Measurements from ENCODE around the gene MIB2.
"Not testable (repeated sequence)": the region's sequence is repeated elsewhere in the genome, so short reads cannot be mapped to it uniquely, and the experiment has no call there.

The MIB2 gene

GRCh38 chr1:1664318-1664717 is 49.0 kb downstream of the MIB2 start:
- H3K36me3 ChIP-seq (ENCODE audit: control insufficient read depth, insufficient read depth, low read length), result peaks cover 10% of the 10 kb centered on the region
- DNase-seq (ENCODE audit: low read depth, low spot score); H3K9me3 ChIP-seq (ENCODE audit: control insufficient read depth, insufficient read depth, low read length); H3K4me1 ChIP-seq (ENCODE audit: control insufficient read depth, insufficient read depth, low read length); H3K27ac ChIP-seq (ENCODE audit: low read length); H3K4me3 ChIP-seq (ENCODE audit: low read length); H3K27me3 ChIP-seq (ENCODE audit: control insufficient read depth, insufficient read depth, low read length): not testable (repeated sequence)
- WGBS (ENCODE audit: insufficient coverage, insufficient read length), result no CpG with 5 or more reads among the region's 11 CpGs

DNA sequence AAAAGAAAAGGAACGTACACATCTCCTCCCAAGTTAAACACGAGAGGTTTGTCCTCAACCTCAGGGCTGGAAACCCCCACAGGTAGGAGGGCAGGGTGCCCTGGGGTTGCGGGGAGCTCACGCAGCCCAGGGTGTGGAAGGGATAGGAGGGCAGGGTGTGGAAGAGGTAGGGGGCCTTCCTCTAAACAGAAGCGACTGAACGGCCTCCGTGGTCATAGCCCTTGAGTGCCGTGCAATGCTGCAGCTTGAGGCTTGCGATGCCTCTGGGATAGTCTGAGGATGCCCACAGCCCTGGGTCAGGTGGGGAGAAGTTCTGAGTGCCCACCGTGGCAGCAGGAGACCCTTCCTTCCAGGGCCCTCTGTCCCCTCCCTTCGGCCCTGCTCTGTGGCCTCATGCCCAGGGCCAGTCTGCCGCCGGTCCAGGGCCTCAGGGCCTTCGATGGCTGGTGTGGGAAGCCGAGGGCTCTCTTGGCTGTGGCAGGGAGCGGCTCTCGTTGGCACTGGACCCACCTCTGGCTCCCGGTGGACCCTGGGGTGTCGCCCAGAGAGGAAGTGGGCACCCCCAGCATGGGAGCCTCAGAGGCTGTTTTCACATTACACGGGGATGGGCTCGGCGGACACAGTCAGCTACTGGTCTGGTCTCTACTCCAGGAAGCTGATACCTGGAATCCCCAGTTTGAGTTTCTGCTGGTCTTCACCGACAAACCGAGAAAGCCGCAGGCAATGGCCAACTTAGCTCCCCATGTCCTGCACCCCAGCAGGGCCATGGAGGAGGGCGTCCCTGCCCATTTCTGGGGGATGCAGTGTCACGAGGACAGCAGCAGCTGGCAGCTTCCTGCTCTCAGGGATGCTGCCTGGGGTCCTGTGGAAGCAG is 49.9 kb downstream of the MIB2 start:
- Histone ChIP-seq H3K4me1 (ENCODE audit: control insufficient read depth, insufficient read depth, low read length) (no peaks in the 10 kb centered on the region), H3K27ac (ENCODE audit: low read length) (no peak overlapping the region), H3K4me3 (ENCODE audit: low read length) (no peak overlapping the region), H3K27me3 (ENCODE audit: control insufficient read depth, insufficient read depth, low read length) (no peaks in the 10 kb centered on the region), H3K36me3 (ENCODE audit: control insufficient read depth, insufficient read depth, low read length) (peaks cover 18% of the 10 kb centered on the region), H3K9me3 (ENCODE audit: control insufficient read depth, insufficient read depth, low read length) (no peaks in the 10 kb centered on the region)
- no peak for DNase-seq (ENCODE audit: low read depth, low spot score)
- no CpG with 5 or more reads among the region's 27 CpGs for WGBS (ENCODE audit: insufficient coverage, insufficient read length)

- H3K9me3 ChIP-seq (ENCODE audit: control insufficient read depth, insufficient read depth, low read length), result no peaks in the 10 kb centered on the region
- H3K4me1 ChIP-seq (ENCODE audit: control insufficient read depth, insufficient read depth, low read length), result no peaks in the 10 kb centered on the region
- no peak for DNase-seq (ENCODE audit: low read depth, low spot score)
- peaks cover 18% of the 10 kb centered on the region for H3K36me3 ChIP-seq (ENCODE audit: control insufficient read depth, insufficient read depth, low read length)
- no CpG with 5 or more reads among the region's 25 CpGs for whole genome bisulfite sequencing (ENCODE audit: insufficient coverage, insufficient read length)
- H3K4me3 ChIP-seq (ENCODE audit: low read length), result no peak overlapping the region
- H3K27ac ChIP-seq (ENCODE audit: low read length), result no peak overlapping the region
- no peaks in the 10 kb centered on the region for H3K27me3 ChIP-seq (ENCODE audit: control insufficient read depth, insufficient read depth, low read length)
Measured at GRCh38 chr1:1665815-1666251, 50.5 kb downstream of the MIB2 start.

- Histone ChIP-seq H3K4me3 (ENCODE audit: low read length) (no peak overlapping the region), H3K27me3 (ENCODE audit: control insufficient read depth, insufficient read depth, low read length) (no peaks in the 10 kb centered on the region), H3K27ac (ENCODE audit: low read length) (no peak overlapping the region), H3K36me3 (ENCODE audit: control insufficient read depth, insufficient read depth, low read length) (peaks cover 18% of the 10 kb centered on the region), H3K9me3 (ENCODE audit: control insufficient read depth, insufficient read depth, low read length) (no peaks in the 10 kb centered on the region), H3K4me1 (ENCODE audit: control insufficient read depth, insufficient read depth, low read length) (no peaks in the 10 kb centered on the region)
- no peak for DNase-seq (ENCODE audit: low read depth, low spot score)
- no CpG with 5 or more reads among the region's 15 CpGs for WGBS (ENCODE audit: insufficient coverage, insufficient read length)
Measured at GRCh38 chr1:1666526-1666925, 51.2 kb downstream of the MIB2 start.

GRCh38 chr1:1669468-1670440 is 54.5 kb downstream of the MIB2 start:
- no peak overlapping the region for H3K27ac ChIP-seq (ENCODE audit: low read length)
- no peaks in the 10 kb centered on the region for H3K4me1 ChIP-seq (ENCODE audit: control insufficient read depth, insufficient read depth, low read length)
- H3K4me3 ChIP-seq (ENCODE audit: low read length), result no peak overlapping the region
- H3K9me3 ChIP-seq (ENCODE audit: control insufficient read depth, insufficient read depth, low read length), result no peaks in the 10 kb centered on the region
- peaks cover 25% of the 10 kb centered on the region for H3K36me3 ChIP-seq (ENCODE audit: control insufficient read depth, insufficient read depth, low read length)
- no CpG with 5 or more reads among the region's 43 CpGs for WGBS (ENCODE audit: insufficient coverage, insufficient read length)
- DNase-seq (ENCODE audit: low read depth, low spot score), result no peak
- no peaks in the 10 kb centered on the region for H3K27me3 ChIP-seq (ENCODE audit: control insufficient read depth, insufficient read depth, low read length)

DNA sequence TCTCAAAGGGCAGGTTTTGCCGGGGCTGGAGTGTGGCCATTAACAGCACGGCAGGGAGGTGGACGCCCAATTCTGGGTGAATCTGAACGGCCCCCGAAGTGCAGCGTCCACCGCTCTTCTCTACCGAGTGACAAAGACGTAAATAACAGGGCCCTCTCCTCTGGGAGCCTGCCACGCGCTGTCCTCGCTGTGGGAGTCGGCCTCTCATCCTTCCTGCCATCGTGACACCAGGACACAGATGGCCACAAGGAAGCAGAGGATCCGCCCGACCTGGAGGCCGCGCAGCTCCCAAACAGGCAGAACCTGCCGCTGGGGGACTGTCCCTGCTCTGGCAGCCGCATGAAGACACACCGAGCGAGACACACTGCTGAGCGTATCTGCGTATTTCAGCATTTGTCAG is 55.6 kb downstream of the MIB2 start:
- H3K4me3 ChIP-seq (ENCODE audit: low read length), result no peak overlapping the region
- no peaks in the 10 kb centered on the region for H3K9me3 ChIP-seq (ENCODE audit: control insufficient read depth, insufficient read depth, low read length)
- no peak for DNase-seq (ENCODE audit: low read depth, low spot score)
- H3K4me1 ChIP-seq (ENCODE audit: control insufficient read depth, insufficient read depth, low read length), result no peaks in the 10 kb centered on the region
- peaks cover 16% of the 10 kb centered on the region for H3K36me3 ChIP-seq (ENCODE audit: control insufficient read depth, insufficient read depth, low read length)
- WGBS (ENCODE audit: insufficient coverage, insufficient read length), result no CpG with 5 or more reads among the region's 24 CpGs
- no peak overlapping the region for H3K27ac ChIP-seq (ENCODE audit: low read length)
- H3K27me3 ChIP-seq (ENCODE audit: control insufficient read depth, insufficient read depth, low read length), result no peaks in the 10 kb centered on the region

- H3K9me3 ChIP-seq (ENCODE audit: control insufficient read depth, insufficient read depth, low read length), result no peaks in the 10 kb centered on the region
- H3K4me1 ChIP-seq (ENCODE audit: control insufficient read depth, insufficient read depth, low read length), result no peaks in the 10 kb centered on the region
- no peak overlapping the region for H3K27ac ChIP-seq (ENCODE audit: low read length)
- H3K36me3 ChIP-seq (ENCODE audit: control insufficient read depth, insufficient read depth, low read length), result peaks cover 15% of the 10 kb centered on the region
- H3K27me3 ChIP-seq (ENCODE audit: control insufficient read depth, insufficient read depth, low read length), result no peaks in the 10 kb centered on the region
- no CpG with 5 or more reads among the region's 27 CpGs for WGBS (ENCODE audit: insufficient coverage, insufficient read length)
- no peak for DNase-seq (ENCODE audit: low read depth, low spot score)
- H3K4me3 ChIP-seq (ENCODE audit: low read length), result no peak overlapping the region; the same call in 1 of the 2 replicates
Measured at GRCh38 chr1:1671365-1672119, 56.2 kb downstream of the MIB2 start.

DNA sequence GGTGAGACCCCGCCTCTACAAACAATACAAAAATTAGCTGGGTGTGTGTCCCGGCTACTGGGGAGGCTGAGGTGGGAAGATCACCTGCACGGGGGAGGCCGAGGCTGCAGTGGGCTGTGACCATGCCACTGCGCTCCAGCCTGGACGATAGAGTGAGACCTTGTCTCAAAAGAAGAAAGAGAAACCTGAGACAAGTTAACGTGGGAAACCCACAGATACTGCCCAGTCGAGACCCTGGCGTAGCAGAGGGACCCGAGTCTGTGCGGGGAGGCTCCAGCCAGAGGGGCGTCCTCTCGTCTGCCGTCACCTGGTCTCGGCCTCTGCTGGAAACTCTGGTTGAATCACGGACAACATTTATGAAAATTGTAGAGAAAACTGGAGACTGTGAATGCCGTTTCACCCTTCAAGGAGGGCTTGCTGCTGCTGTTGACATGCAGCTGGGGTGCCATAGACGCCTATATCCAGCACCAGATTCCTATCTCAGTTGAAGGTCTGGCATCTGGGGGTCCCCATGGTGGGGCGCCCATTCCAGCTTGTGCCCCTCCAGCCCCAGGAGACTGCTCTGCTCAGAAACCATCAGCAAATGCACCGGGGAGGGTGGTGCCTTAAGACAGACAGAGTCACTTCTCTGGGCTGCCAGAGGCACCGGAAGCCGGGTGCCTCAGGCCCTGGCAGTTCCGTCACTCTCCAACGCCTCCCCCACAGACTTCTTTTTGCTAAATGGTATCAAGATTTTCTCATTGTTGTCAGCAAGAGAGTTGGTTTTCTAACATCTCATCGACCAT is 57.1 kb downstream of the MIB2 start:
- Histone ChIP-seq H3K4me3 (ENCODE audit: low read length) (no peak overlapping the region), H3K4me1 (ENCODE audit: control insufficient read depth, insufficient read depth, low read length) (no peaks in the 10 kb centered on the region), H3K27me3 (ENCODE audit: control insufficient read depth, insufficient read depth, low read length) (no peaks in the 10 kb centered on the region), H3K9me3 (ENCODE audit: control insufficient read depth, insufficient read depth, low read length) (no peaks in the 10 kb centered on the region), H3K36me3 (ENCODE audit: control insufficient read depth, insufficient read depth, low read length) (peaks cover 14% of the 10 kb centered on the region), H3K27ac (ENCODE audit: low read length) (no peak overlapping the region)
- no CpG with 5 or more reads among the region's 25 CpGs for WGBS (ENCODE audit: insufficient coverage, insufficient read length)
- no peak for DNase-seq (ENCODE audit: low read depth, low spot score)

DNA sequence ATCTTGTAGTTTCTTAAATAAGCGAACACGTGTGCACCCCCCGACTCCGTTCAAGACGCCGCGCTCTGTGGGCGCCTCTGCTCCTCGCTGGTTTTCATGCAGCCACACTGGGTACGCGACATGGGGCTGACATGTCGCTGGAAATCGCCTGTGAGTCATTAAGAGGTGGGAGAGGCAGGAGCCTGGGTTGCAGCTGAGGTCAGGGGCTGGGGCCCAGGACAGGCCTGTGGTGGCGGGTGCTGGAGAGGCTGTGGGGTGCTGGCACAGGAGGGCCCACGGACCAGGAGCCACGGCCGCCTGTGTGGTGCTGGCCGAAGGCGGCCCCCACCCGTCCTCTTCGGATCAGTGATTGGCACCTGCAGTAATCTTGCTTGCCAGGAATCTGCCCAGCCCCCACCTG is 59.5 kb downstream of the MIB2 start:
- no CpG with 5 or more reads among the region's 21 CpGs for WGBS (ENCODE audit: insufficient coverage, insufficient read length)

More for the DNA sequence above, 59.5 kb downstream of the MIB2 start:
- not testable (repeated sequence) for H3K9me3 ChIP-seq (ENCODE audit: control insufficient read depth, insufficient read depth, low read length); H3K27ac ChIP-seq (ENCODE audit: low read length); H3K4me1 ChIP-seq (ENCODE audit: control insufficient read depth, insufficient read depth, low read length); H3K27me3 ChIP-seq (ENCODE audit: control insufficient read depth, insufficient read depth, low read length); DNase-seq (ENCODE audit: low read depth, low spot score); H3K36me3 ChIP-seq (ENCODE audit: control insufficient read depth, insufficient read depth, low read length); H3K4me3 ChIP-seq (ENCODE audit: low read length)
